Tibial nerve (tissue), 4 donors: Measurements from ENCODE around the gene GRM1. TPM values are rescaled to one million over a fixed set of nuclear protein-coding genes. Genes with fewer than 3 reads are reported as not detected.

ENCODE experiments used
- DNase-seq, 2 donors: peaks; one replicate each; pipeline ENCODE4 v3.0.0-alpha.2; 2019; ENCODE audit warnings: low spot score in 2 of 2
- H3K27ac ChIP-seq, 4 donors: fragments of 200-600 bp; sonication (generic) in 3 of 4; one replicate each; pipeline ENCODE4 v1.5.1; 2017 to 2019; ENCODE audit warnings: mild to moderate bottlenecking in 1 of 4
- H3K27me3 ChIP-seq, 2 donors: fragments of 200-600 bp; sonication (generic) in 1 of 2; one replicate each; pipeline versions ENCODE4 v1.5.1 to v1.6.0; 2017 to 2019
- H3K36me3 ChIP-seq, 3 donors: fragments of 200-600 bp; sonication (generic); one replicate each; pipeline ENCODE4 v1.5.1; 2018 to 2019
- H3K4me1 ChIP-seq, 4 donors: fragments of 200-600 bp; sonication (generic) in 3 of 4; one replicate each; pipeline ENCODE4 v1.5.1; 2017 to 2019
- H3K4me3 ChIP-seq, 4 donors: fragments of 200-600 bp; sonication (generic) in 3 of 4; one replicate each; pipeline ENCODE4 v1.5.1; 2017 to 2019; ENCODE audit warnings: mild to moderate bottlenecking in 1 of 4, moderate library complexity in 1 of 4
- H3K9me3 ChIP-seq, 4 donors: fragments of 200-600 bp; sonication (generic) in 3 of 4; one replicate each; pipeline ENCODE4 v1.5.1; 2017 to 2019
- EP300 ChIP-seq, 2 donors: sonication (generic); formaldehyde crosslinking; IDR thresholded peaks; one replicate each; pipeline ENCODE4 v1.6.1; 2017; ENCODE audit warnings: antibody characterized with exemption in 2 of 2, mild to moderate bottlenecking in 1 of 2
- POLR2A ChIP-seq, 2 donors: fragments of 450-650 bp; IDR thresholded peaks; one replicate each; pipeline ENCODE4 v1.6.1; 2017; ENCODE audit warnings: antibody characterized with exemption in 2 of 2, mild to moderate bottlenecking in 2 of 2, moderate library complexity in 2 of 2
- WGBS, 2 donors: methylation state at CpG; one replicate each; pipeline ENCODE4 v1.1.5; 2018; 5-methylcytosine and 5-hydroxymethylcytosine counted together
- total RNA-seq, 4 donors: library from RNA; depleted of rRNA; stranded (reverse); fragments of >200 nt; gene quantifications; one replicate each; pipeline ENCODE4 v1.1.0, GENCODE V29; 2016
- TF ChIP-seq, protein P1 (sequence below), 5 experiments: fragments of 200-600 bp in 3 of 5; fragments of 450-650 bp in 2 of 5; sonication (generic) in 3 of 5; IDR thresholded peaks; one replicate each; pipeline ENCODE4 v1.5.1; 2016 to 2019; ENCODE audit warnings: antibody characterized with exemption in 5 of 5, mild to moderate bottlenecking in 3 of 5, moderate library complexity in 2 of 5

The GRM1 gene
- total RNA-seq, 4 donors from 2014 or later, result 0.30 to 0.63 (median 0.44) TPM; not detected in 1

DNA sequence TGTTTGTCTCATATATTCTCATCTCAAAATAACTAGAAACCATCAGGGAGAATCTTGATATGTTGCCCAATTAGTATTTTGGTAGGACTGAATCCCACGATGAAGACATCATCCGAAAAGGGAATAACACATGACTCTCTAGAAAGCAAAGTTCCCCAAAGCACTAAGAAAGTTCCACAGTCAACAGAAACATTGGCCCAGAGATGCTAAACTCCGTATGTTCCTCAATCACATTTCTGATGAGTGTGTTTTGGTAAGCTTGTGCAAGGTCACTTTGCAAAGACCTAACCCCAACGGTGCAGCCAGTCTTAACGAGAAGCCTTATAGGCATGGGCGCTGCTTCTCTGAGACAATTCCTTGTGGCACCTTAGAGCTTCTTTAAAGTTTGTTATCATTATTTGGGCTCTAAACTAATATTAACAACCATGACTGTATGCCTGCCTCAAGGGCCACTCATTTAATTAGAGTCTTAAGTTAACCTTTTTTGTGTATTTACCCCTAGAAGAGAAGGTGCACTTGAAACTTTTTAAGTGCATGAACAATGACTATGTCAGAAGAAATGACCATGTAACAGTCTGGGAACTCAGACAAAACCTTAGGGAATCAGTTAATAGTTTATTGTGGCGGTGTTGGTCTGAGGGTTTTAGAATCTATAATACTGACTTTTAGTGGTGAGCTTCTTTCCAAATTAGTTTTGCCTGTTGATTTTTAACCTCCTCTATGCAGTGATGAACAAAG lies 312.8 kb downstream of the GRM1 start:
- no peaks in the 10 kb centered on the region for H3K9me3 ChIP-seq
- WGBS, 2 donors, result 73% methylated on average over 7 of the region's 7 CpGs

DNA sequence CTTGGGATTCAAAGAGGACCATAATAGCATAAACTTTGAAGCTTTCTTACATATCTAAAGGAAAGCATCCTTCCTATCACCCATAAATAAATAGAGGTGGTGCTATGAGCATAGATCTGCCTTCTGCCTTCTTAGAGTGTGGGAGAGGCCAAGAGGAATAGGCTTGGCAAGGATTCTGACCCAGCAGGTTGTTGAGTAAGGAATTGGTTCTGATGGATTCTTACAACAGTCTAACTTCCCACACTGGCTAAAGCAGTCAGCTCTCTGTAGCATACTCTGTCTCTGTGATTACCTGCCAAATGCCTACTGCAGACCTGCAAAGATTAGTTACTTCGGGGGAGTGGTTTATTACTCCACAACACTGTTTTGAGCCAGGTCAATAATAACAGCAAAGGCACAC lies 316.7 kb downstream of the GRM1 start:
- no peak overlapping the region for H3K4me3 ChIP-seq
- no peaks in the 10 kb centered on the region for H3K27me3 ChIP-seq
- no peaks in the 10 kb centered on the region for H3K4me1 ChIP-seq
- 30 to 43% methylated on average over 1 of the region's 1 CpG for WGBS, 2 donors
- no peak overlapping the region for H3K27ac ChIP-seq
- no peaks in the 10 kb centered on the region for H3K36me3 ChIP-seq
- TF ChIP-seq, protein P1, sequence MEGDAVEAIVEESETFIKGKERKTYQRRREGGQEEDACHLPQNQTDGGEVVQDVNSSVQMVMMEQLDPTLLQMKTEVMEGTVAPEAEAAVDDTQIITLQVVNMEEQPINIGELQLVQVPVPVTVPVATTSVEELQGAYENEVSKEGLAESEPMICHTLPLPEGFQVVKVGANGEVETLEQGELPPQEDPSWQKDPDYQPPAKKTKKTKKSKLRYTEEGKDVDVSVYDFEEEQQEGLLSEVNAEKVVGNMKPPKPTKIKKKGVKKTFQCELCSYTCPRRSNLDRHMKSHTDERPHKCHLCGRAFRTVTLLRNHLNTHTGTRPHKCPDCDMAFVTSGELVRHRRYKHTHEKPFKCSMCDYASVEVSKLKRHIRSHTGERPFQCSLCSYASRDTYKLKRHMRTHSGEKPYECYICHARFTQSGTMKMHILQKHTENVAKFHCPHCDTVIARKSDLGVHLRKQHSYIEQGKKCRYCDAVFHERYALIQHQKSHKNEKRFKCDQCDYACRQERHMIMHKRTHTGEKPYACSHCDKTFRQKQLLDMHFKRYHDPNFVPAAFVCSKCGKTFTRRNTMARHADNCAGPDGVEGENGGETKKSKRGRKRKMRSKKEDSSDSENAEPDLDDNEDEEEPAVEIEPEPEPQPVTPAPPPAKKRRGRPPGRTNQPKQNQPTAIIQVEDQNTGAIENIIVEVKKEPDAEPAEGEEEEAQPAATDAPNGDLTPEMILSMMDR (IDR thresholded peaks at IDR 0.05), result no peak
- TF ChIP-seq EP300 (IDR thresholded peaks at IDR 0.05) (no peak), POLR2A (IDR thresholded peaks at IDR 0.05) (no peak)
- H3K9me3 ChIP-seq, result no peaks in the 10 kb centered on the region
- no peak for DNase-seq

More for the DNA sequence above, 312.8 kb downstream of the GRM1 start:
- no peaks in the 10 kb centered on the region for H3K4me1 ChIP-seq
- no peak overlapping the region for H3K27ac ChIP-seq
- H3K36me3 ChIP-seq, result no peaks in the 10 kb centered on the region
- H3K4me3 ChIP-seq, result no peak overlapping the region
- no peaks in the 10 kb centered on the region for H3K27me3 ChIP-seq
- no peak for DNase-seq
- TF ChIP-seq EP300 (IDR thresholded peaks at IDR 0.05), result no peak
- TF ChIP-seq, protein P1 (IDR thresholded peaks at IDR 0.05), result no peak
- no peak for TF ChIP-seq POLR2A (IDR thresholded peaks at IDR 0.05)

DNA sequence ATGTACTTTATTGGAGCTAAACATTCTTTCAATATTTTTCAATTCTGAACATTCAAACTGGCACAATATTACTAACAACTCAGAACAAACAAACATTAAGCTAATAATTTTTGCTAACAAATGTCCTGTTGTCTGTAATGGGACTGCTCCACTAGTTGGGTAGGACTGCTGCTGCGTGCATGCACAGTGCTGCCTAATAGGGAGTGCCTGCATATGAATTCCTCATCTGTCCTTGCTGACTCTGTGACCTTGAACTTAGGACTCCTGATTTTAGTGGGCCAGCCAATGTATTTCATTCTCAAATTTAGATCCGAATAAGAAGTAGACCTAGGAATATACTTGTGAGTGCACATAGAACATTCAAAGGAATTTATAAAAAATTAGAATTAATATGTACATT lies 318.2 kb downstream of the GRM1 start:
- Histone ChIP-seq H3K9me3 (no peaks in the 10 kb centered on the region), H3K36me3 (no peaks in the 10 kb centered on the region), H3K27me3 (no peaks in the 10 kb centered on the region), H3K27ac (no peak overlapping the region), H3K4me3 (no peak overlapping the region), H3K4me1 (no peaks in the 10 kb centered on the region)
- DNase-seq, result no peak
- TF ChIP-seq, protein P1 (IDR thresholded peaks at IDR 0.05), result no peak
- no peak for TF ChIP-seq POLR2A (IDR thresholded peaks at IDR 0.05)
- TF ChIP-seq EP300 (IDR thresholded peaks at IDR 0.05), result no peak
- WGBS, 2 donors, result 43 to 58% methylated on average over 2 of the region's 2 CpGs

DNA sequence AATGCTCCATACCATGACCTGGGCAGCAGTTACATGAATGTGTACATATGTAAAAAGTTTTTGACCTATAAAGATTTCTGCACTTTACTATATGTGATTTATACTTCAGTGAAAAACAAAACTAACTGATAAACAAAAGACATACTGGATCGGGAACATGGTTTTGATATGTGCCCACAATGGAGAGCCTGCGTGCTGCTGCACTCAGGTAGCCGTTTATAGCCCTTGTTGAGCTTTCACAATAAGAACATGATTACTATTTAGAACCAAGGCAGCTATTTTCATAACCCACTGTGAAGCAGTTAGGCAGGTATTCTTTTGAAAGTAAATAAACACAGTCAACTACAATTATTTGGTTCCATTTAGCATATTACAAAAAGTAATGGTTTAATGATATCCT lies 318.8 kb downstream of the GRM1 start:
- H3K27ac ChIP-seq, result no peak overlapping the region
- WGBS, 2 donors, result 90 to 91% methylated on average over 3 of the region's 3 CpGs
- no peak overlapping the region for H3K4me3 ChIP-seq
- no peaks in the 10 kb centered on the region for H3K27me3 ChIP-seq
- TF ChIP-seq, protein P1 (IDR thresholded peaks at IDR 0.05), result no peak
- no peak for TF ChIP-seq POLR2A (IDR thresholded peaks at IDR 0.05)
- no peak for TF ChIP-seq EP300 (IDR thresholded peaks at IDR 0.05)
- H3K4me1 ChIP-seq, result no peaks in the 10 kb centered on the region
- no peaks in the 10 kb centered on the region for H3K9me3 ChIP-seq
- DNase-seq, result no peak
- no peaks in the 10 kb centered on the region for H3K36me3 ChIP-seq

DNA sequence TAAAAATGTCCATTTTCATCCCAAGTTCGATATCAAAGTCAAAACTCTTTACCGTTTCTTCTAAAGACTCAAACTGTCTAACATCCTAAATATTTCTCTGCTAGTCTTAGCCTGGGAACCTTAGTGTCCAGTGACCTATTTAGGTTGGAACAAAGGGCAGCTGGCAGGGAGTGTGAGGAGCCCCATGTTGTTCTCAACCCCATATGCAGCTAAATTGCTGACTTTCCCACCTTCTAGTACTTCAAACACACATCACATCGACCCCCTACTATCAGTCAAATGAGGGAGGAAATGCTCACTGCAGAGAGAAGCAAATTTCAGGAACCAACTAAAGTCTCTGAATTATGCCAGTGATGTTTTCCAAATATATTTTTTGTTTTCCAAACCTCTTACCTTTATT lies 322.2 kb downstream of the GRM1 start:
- no peak for DNase-seq
- Histone ChIP-seq H3K9me3 (no peaks in the 10 kb centered on the region), H3K4me1 (no peaks in the 10 kb centered on the region), H3K36me3 (no peaks in the 10 kb centered on the region), H3K4me3 (no peak overlapping the region), H3K27ac (no peak overlapping the region), H3K27me3 (no peaks in the 10 kb centered on the region)
- TF ChIP-seq EP300 (IDR thresholded peaks at IDR 0.05), result no peak
- TF ChIP-seq, protein P1 (IDR thresholded peaks at IDR 0.05), result no peak
- TF ChIP-seq POLR2A (IDR thresholded peaks at IDR 0.05), result no peak
- WGBS, 2 donors, result 42 to 56% methylated on average over 3 of the region's 3 CpGs
